Posterior vena cava (tissue), 2 donors: ENCODE measurements around the gene GREB1L. TPM values are rescaled to one million over a fixed set of nuclear protein-coding genes. Genes with fewer than 3 reads are reported as not detected.
"Not testable (repeated sequence)": the region's sequence is repeated elsewhere in the genome, so short reads cannot be mapped to it uniquely, and the experiment has no call there.

Experiments
- DNase-seq: peaks from one replicate; pipeline ENCODE4 v3.0.0-alpha.2; 2020; ENCODE audit warnings: low spot score
- intact Hi-C, 2 donors: fragments of 100-400 bp; cut with DNase I; formaldehyde crosslinking; loops; one replicate each; pipeline versions ENCODE4 v1.14.1 to v1.14.2; 2022 to 2023
- long read RNA-seq, 2 donors: library from polyadenylated mRNA; unstranded; transcript quantifications; one replicate each; pipeline ENCODE4 v2.0.0, GENCODE V29; 2020 to 2021
- total RNA-seq, 2 donors: library from RNA; stranded (reverse); fragmentation: NEBNext Ultra II Directional; extraction: Animal tissue kit (Norgen Biotek cat#: 25700); gene quantifications; one replicate each; pipeline ENCODE4 v1.2.1, GENCODE V29; 2021
- donor health status: DM: yes; HTN: yes; CAD: no.
- donor health status: DM: yes; HTN: yes; CAD: no.

GREB1L gene
- 1 to 10 TPM; 1.0 to 3.3 TPM for total RNA-seq
- long read RNA-seq, donor 1, partial matches to known transcripts, result 0 of 3 reads
- long read RNA-seq, donor 1, other reads (novel, unspliced or antisense), result 3 of 3 reads
- long read RNA-seq, donor 2, result 0 reads

DNA sequence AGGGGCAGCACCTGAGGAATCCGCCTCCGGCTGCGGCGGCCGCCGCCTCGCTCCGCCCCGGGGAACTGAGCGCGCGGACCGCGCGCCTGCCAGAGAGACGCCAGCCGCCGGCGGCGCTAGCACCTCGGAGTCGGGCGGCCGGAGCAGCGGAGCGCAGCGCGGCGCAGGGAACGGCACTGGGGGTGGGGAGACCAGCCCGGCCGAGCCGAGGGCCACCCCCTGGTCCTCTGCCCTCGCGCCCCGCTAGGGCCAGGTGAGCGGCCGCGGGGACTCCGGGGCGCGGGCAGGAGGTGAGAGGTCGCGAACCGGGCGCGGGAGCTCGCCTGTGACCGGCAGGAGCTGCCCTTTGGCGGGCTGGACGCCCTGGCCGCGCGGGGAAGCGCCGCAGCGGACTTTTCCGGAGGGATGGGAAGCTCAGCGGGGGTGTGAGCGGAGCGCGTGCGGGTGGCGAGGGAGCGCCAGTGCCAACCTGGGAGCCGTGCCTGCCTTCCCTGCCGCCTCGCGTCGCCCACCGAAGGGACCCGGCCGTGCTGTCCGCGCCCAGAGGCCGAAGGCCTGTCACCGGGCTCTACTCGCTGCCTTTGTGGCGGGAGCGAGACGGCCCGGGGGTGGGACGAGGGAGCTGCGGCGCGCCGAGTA lies at the start of gene GREB1L:
TSS of gene GREB1L (plus strand) at position 92 of the 639 bp plus-strand sequence. CDS start 141,287 bp downstream, outside the sequence.
- intact Hi-C loops, result no loop called here
- DNase-seq, result peak; percentile 82

GRCh38 chr18:21192308-21192624 lies 49.8 kb upstream of the GREB1L start:
- intact Hi-C loops, result loop anchor here (10.0 kb wide), 1 partner anchor 253 kb away; no protein-coding TSS in a partner anchor
- DNase-seq, result no peak

GRCh38 chr18:21194871-21195771 lies 46.9 kb upstream of the GREB1L start:
- intact Hi-C loops, result loop anchor here (1.0 to 10.0 kb wide), 2 partner anchors 8 to 250 kb away; no protein-coding TSS in a partner anchor
- DNase-seq, result no peak

- intact Hi-C loops, result loop anchor here (10.0 kb wide), 1 partner anchor 248 kb away; no protein-coding TSS in a partner anchor
- no peak for DNase-seq
Observed at GRCh38 chr18:21196426-21196825, 45.6 kb upstream of the GREB1L start.

DNA sequence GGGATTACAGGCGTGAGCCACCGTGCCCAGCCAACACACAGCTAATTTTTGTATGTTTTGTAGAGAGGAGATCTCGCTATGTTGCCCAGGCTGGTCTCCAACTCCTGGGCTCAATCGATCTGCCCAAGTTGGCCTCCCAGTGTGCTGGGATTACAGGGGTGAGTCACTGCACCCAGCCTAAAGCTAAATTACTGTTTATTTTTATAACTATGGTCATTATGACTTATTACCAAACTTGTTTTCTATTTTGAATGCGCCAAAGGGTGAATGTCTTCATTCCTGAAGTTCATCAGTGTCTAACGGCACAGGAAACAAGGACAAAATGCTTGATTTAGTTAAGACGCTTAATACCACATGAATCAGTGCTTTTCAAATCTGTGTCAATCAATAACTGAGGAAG lies 38.9 kb upstream of the GREB1L start:
- no peak for DNase-seq
- intact Hi-C loops, result loop anchor here in 1 of 2 donors (1.0 kb wide), 1 partner anchor 8 kb away; no protein-coding TSS in a partner anchor

GRCh38 chr18:21203542-21204241 lies 38.3 kb upstream of the GREB1L start:
- intact Hi-C loops, result loop anchor here in 1 of 2 donors (1.0 kb wide), 1 partner anchor 8 kb away; no protein-coding TSS in a partner anchor
- DNase-seq, result no peak

GRCh38 chr18:21205695-21206094 lies 36.3 kb upstream of the GREB1L start:
- intact Hi-C loops, result no loop called here

DNA sequence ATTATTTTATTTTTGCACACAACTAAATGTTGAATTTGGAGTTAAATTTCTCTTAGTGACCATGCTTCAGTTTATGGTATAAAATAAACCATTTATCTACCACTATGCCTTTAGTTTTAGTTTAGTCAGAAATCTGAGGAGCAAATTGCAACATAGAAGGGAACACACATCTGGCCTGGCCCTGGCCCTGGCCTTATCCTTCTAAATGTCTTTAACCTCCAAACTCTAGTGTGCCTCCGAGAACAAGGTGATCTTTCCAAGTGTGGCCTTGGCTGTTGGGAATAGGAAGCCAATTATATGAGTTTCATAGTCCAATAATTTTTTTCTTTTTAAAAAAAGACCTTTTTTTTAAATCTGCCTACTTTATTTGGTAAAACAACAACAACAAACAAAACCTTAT lies 31.8 kb upstream of the GREB1L start:
- DNase-seq, result no peak
- intact Hi-C loops, result no loop called here

More at GRCh38 chr18:21205695-21206094, 36.3 kb upstream of the GREB1L start:
- no peak for DNase-seq

DNA sequence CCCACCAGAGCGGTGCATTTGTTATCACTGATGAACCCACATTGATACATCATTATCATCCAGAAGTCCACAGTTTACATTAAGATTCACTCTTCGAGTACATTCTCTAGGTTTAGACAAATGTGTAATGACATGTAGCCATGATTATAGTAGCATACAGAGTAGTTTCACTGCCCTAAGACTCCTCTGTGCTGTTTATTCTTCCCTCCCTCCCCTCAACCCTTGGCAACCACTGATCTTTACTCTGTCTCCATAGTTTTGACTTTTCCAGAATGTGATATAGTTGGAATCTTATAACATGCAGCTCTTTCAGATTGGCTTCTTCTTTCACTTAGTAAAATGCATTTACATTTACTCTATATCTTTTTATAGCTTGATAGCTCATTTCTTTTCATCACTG lies 31.2 kb upstream of the GREB1L start:
- no peak for DNase-seq

DNA sequence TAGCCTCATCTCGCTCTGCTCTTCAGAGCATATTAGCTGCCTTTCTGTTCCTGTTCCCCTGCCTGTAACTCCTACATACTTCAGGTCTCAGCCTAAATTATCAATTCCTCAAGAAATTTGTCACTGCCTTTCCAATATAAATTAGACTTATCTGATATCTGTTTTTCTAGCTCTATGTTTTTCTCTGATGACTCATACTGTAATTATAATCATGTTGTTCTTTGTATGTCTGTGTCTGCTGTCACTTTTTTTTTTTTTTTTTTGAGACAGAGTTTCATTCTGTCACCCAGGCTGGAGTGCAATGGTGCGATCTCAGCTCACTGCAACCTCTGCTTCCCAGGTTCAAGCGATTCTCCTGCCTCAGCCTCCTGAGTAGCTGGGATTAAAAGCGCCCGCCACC lies 27.6 kb upstream of the GREB1L start:
- intact Hi-C loops, DNase-seq: not testable (repeated sequence)

More for the DNA sequence above, 31.2 kb upstream of the GREB1L start:
- intact Hi-C loops, result no loop called here

DNA sequence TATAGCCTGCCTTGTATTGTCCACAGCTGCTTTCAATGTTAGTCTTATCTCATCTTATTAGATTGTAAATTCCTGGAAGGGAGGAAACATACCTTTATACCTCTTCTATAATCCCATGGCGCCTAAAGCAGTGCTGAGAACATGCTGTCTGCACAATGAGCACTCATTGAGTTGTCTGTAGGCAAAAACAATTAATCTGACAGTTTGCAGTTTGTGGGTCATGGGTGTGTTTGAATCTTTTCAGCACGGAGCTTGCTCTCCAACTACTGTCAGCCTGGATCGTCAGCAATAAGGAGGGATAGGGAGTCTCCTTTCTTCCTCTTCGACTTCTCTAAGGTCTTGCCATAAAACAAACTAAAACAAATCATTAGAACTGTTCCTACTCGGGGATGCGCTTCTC lies 26.5 kb upstream of the GREB1L start:
- intact Hi-C loops, result no loop called here
- no peak for DNase-seq

DNA sequence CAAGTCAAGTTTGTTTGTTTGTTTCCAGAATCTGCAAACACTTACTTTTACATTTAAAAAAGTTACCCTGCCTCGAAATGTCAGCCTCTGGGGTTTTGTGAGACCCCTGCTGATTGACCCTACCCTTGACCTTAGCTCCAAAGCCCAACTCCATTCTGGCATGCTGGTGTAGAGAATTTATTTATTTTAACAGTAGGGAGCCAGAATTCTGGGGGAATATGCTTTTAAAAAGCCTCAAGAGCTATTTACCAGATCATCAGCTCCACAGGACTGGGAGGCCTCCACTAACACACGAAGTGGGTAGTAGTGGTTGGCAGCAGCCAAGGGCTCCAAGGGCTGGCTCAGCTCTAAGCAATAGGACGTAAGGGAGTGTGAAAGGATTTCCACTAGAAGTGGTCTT lies 23.2 kb upstream of the GREB1L start:
- intact Hi-C loops, result no loop called here
- no peak for DNase-seq

DNA sequence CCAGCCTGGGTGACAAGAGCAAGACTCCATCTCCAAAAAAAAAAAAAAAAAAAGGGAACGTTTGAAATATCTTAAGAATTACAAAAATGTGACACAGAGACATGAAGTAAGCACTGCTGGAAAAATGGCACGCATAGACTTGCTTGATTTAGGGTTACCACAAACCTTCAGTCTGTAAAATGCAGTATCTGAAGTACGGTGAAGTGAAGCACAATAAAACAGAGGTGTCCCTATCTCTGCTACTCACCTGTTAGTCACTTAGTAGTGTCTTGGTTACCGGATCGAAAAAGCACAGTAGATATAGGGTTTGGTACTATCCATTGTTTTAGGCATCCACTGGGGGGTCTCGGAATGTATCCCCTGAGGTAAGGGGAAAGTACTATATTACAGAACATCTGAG lies 11.6 kb upstream of the GREB1L start:
- intact Hi-C loops, result no loop called here
- DNase-seq, result no peak

DNA sequence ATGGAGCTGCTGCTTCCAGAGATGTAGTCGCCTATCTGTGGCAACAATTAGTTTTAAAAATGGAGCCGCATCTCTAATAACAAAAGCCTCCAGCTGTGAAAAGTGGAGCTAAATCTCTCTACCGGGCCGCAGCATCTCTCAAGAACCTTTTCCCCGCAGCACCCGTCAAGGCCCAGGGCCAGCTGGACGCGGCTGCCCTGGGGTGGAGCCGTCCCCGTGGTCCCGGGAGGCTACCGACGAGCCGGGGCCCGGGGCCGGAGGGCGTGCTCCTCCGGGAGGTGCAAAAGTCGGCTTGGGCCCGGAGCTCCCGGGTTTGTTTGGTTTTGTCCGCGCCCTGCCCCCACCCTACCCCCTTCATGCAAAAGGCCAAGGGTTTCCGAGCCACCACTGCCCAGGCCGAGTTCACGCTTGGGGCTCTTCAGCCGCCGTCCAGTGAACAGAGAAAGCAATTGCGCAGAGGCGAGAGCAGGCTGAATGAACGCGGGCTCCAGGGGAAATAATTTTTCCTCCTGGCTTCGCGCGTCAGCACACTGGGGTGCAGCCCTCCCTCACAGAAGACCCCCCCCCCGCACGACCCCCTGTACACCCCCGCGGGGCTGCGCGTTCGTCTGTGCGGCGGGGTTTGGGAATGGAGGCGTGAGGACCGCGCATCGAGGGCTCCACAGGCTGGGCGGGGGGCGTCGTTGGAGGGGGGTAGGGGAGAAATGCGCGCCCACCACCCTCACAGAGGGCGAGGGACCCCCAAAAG lies 557 bp upstream of the GREB1L start:
- DNase-seq, result no peak
- intact Hi-C loops, result no loop called here

GRCh38 chr18:21242780-21243401 lies 859 bp downstream of the GREB1L start:
- DNase-seq, result no peak

DNA sequence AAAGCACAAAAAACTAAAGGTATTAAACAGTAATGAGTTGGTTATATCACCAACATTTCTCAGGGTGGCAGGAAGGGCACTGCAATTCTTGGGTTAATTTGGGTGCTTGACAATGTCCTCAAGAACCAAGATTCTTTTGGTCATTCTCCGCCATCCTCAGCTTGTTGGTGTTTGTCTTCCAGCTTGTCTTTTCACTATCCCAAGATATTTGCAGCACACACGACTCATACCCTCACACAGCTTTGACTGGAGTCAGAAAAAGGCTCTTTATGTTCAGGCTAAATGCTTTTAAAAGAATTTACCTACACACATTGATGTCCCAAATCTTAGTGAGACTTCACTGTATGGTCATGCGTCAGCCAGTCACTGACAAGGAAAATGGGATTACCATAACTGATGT lies 12.5 kb downstream of the GREB1L start:
- intact Hi-C loops, result no loop called here
- DNase-seq, result no peak

More at GRCh38 chr18:21242780-21243401, 859 bp downstream of the GREB1L start:
- intact Hi-C loops, result no loop called here

GRCh38 chr18:21255211-21255610 lies 13.2 kb downstream of the GREB1L start:
- DNase-seq, result no peak
- intact Hi-C loops, result no loop called here

DNA sequence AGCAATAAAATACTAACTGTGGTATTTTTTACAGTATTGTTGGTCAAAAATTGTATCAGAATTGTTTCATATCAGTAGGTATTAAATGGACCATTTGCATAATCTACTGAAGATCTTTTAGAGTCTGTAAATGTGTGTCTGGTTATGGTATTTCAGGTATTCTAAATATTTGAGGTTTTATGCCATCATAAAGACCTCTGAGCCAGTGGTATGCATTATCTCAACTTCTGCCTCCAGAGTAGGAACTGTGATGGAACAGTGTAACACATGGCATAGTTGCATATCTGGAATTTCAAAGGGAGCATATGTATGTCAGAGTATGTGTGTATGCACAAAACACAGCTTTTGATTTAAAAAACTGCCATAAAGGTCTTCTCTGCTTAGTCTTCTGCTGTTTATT lies 15.4 kb downstream of the GREB1L start:
- no peak for DNase-seq
- intact Hi-C loops, result no loop called here
